Natural killer cell (primary cell): ENCODE data around the gene TMEM222. TPM values are rescaled to one million over a fixed set of nuclear protein-coding genes. Genes with fewer than 3 reads are reported as not detected.
A peak's percentile ranks its signal among the peaks of the same experiment; 100 is the strongest.

Experiments used
- ATAC-seq, 3 donors: fragments of 150-1000 bp in 2 of 3; fragments of 200-7000 bp in 1 of 3; cut with Tn5 transposase; 1 replicate in 1 of 3; 2 replicates in 2 of 3; pipeline ENCODE4 v1.10.0; 2021; ENCODE audit warnings: mild to moderate bottlenecking in 2 of 3, moderate library complexity in 2 of 3
- DNase-seq, 2 donors: peaks; one replicate each; pipeline versions ENCODE4 v3.0.0 to v3.0.0-alpha.2; 2013 to 2021; ENCODE audit warnings: mixed read lengths in 1 of 2
- H3K27ac ChIP-seq: one replicate; pipeline ENCODE4 v1.5.1; 2013; ENCODE audit warnings: mild to moderate bottlenecking, low read length
- H3K27me3 ChIP-seq: one replicate; pipeline ENCODE4 v1.6.1; 2013; ENCODE audit warnings: low read length; ENCODE audit not compliant: control insufficient read depth, insufficient read depth
- H3K36me3 ChIP-seq: one replicate; pipeline ENCODE4 v1.6.1; 2013; ENCODE audit warnings: low read length; ENCODE audit not compliant: control insufficient read depth, insufficient read depth
- H3K4me1 ChIP-seq: one replicate; pipeline ENCODE4 v1.6.1; 2013; ENCODE audit warnings: low read length; ENCODE audit not compliant: control insufficient read depth, insufficient read depth
- H3K4me3 ChIP-seq: one replicate; pipeline ENCODE4 v1.5.1; 2013; ENCODE audit warnings: low read length
- H3K9me3 ChIP-seq: one replicate; pipeline ENCODE4 v1.6.1; 2013; ENCODE audit warnings: low read length; ENCODE audit not compliant: control insufficient read depth, insufficient read depth
- H3K27ac Mint-ChIP-seq, 2 donors: one replicate each; pipeline ENCODE4 v1.8.0; 2022; ENCODE audit warnings: mild to moderate bottlenecking in 2 of 2, mixed read lengths in 2 of 2, moderate library complexity in 1 of 2
- H3K27me3 Mint-ChIP-seq, 2 donors: one replicate each; pipeline ENCODE4 v1.8.0; 2022; ENCODE audit warnings: low read depth in 2 of 2, mixed read lengths in 2 of 2
- H3K36me3 Mint-ChIP-seq: one replicate; pipeline ENCODE4 v1.8.0; 2022; ENCODE audit warnings: mixed read lengths
- H3K4me1 Mint-ChIP-seq, 2 donors: one replicate each; pipeline ENCODE4 v1.8.0; 2022; ENCODE audit warnings: mixed read lengths in 2 of 2
- H3K4me3 Mint-ChIP-seq: one replicate; pipeline ENCODE4 v1.8.0; 2022; ENCODE audit warnings: mild to moderate bottlenecking, moderate library complexity, mixed read lengths
- H3K9me3 Mint-ChIP-seq, 2 donors: one replicate each; pipeline ENCODE4 v1.8.0; 2022; ENCODE audit warnings: mixed read lengths in 2 of 2
- WGBS: methylation state at CpG from one replicate; pipeline ENCODE4 v1.1.7; 2013; ENCODE audit warnings: missing lambda C conversion rate; ENCODE audit not compliant: insufficient coverage; 5-methylcytosine and 5-hydroxymethylcytosine counted together
- intact Hi-C: fragments of 100-400 bp; cut with micrococcal nuclease; formaldehyde crosslinking; loops from one replicate; pipeline ENCODE4 v1.14.2; 2022
- total RNA-seq, 4 donors: library from RNA; stranded (reverse); fragments of 120-200 nt in 1 of 4; gene quantifications; one replicate each; pipeline versions ENCODE4 v1.2.3 to v1.2.4, GENCODE V29; 2013 to 2022
- TF ChIP-seq, protein P1 (sequence below): fragments of 200-600 bp; IDR thresholded peaks from one replicate; pipeline ENCODE4 v1.8.0; 2022; ENCODE audit warnings: antibody characterized with exemption

TMEM222 gene
- total RNA-seq, 3 donors from 2014 or later (not counting 1 experiment from before 2014, with no cell fraction given), result 34.9 to 41.2 (median 37.3) TPM

DNA sequence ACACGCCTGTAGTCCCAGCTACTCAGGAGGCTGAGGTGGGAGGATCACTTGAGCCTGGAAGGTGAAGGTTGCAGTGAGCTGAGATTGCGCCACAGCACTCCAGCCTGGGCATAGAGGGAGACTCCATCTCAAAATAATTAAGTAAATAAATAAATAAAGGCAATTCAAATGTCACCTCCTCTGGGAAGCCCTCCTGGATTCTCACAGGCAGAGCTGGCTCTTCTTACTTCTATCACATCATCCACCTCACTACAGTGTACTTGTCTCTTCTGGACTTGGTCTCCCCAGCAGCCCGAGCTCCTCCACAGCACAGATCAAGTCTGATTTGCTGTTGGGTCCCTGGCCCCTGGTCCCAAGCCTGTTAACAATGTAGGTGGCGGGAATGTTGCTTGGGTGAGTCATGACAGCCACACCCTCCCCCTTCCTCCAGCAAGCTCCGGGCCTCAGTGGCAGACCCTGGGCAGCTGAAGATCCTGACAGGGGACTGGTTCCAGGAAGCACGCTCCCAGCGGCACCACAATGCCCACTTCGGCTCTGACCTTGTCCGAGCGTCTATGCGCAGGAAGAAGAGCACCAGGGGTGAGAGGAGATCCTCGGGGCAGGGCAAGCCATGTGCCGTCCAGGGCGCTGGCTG is 25.1 kb downstream of the TMEM222 start:
- Mint-ChIP-seq H3K9me3 (no peaks in the 10 kb centered on the region), H3K36me3 (no peaks in the 10 kb centered on the region), H3K27ac (peak overlapping the region; percentile 31 to 68), H3K27me3 (no peaks in the 10 kb centered on the region), H3K4me3 (no peak overlapping the region), H3K4me1 (peaks cover 36 to 50% of the 10 kb centered on the region in 2 donors)
- DNase-seq (no peak), ATAC-seq (no peak)
- 95% methylated on average over 12 of the region's 14 CpGs for WGBS
- intact Hi-C loops, result loop anchor here (10.0 kb wide), 1 partner anchor 652 kb away; the partner anchor contains the start of gene ARID1A
- Histone ChIP-seq H3K4me1 (peaks cover 47% of the 10 kb centered on the region), H3K27ac (no peak overlapping the region), H3K27me3 (no peaks in the 10 kb centered on the region), H3K36me3 (peaks cover 40% of the 10 kb centered on the region), H3K9me3 (no peaks in the 10 kb centered on the region), H3K4me3 (no peak overlapping the region)
- TF ChIP-seq, protein P1, sequence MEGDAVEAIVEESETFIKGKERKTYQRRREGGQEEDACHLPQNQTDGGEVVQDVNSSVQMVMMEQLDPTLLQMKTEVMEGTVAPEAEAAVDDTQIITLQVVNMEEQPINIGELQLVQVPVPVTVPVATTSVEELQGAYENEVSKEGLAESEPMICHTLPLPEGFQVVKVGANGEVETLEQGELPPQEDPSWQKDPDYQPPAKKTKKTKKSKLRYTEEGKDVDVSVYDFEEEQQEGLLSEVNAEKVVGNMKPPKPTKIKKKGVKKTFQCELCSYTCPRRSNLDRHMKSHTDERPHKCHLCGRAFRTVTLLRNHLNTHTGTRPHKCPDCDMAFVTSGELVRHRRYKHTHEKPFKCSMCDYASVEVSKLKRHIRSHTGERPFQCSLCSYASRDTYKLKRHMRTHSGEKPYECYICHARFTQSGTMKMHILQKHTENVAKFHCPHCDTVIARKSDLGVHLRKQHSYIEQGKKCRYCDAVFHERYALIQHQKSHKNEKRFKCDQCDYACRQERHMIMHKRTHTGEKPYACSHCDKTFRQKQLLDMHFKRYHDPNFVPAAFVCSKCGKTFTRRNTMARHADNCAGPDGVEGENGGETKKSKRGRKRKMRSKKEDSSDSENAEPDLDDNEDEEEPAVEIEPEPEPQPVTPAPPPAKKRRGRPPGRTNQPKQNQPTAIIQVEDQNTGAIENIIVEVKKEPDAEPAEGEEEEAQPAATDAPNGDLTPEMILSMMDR, result no peak

DNA sequence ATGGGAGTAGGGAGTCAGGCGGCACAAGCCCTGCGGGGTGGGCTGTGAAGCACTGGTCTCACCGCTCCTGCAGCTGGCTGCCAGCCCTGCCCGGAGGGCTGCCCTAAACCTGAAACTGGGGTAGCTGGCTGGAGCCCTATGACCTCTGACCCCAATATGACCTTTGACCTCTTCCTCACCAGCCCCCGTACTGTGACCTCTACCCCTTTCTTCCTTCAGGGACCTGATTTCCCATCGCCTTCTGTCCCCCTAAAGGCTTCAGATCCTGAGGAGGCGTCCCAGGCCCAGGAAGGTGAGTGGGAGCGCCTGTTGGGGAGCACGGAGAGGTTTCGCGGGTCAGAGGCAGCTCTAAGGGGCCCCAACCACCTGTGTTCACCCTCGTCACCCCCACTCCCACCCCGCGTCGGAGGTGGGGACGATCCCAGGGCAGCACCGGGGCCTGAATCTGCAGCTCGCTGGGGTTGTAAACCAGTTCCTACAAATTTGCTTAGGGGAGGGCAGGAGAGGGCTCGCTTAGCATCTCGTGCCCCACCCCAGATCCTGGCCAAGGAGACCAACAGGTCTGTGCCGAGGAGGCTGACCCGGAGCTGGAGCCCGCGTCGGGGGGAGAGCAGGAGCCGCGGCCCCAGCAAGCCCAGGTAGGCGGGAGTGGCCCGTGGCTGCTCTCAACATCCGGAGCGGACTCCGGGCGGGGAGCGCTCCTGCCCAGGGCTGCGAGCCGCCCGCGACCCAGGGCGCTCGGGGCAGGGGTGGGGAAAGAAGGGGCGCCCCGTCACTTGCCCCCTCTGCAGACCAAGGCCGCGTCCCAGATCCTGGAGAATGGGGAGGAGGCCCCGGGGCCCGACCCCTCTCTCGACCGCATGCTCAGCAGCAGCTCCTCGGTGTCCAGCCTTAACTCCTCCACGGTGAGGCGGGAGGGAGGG is 27.2 kb downstream of the TMEM222 start:
- Mint-ChIP-seq H3K27me3 (no peaks in the 10 kb centered on the region), H3K9me3 (no peaks in the 10 kb centered on the region), H3K36me3 (no peaks in the 10 kb centered on the region), H3K4me1 (peaks cover 17 to 30% of the 10 kb centered on the region in 2 donors), H3K27ac (peak overlapping the region; percentile 46 to 73), H3K4me3 (peak overlapping the region; percentile 68)
- DNase-seq, result peak; percentile 50 to 57
- Histone ChIP-seq H3K27me3 (no peaks in the 10 kb centered on the region), H3K4me1 (peaks cover 30% of the 10 kb centered on the region), H3K36me3 (peaks cover 45% of the 10 kb centered on the region), H3K9me3 (no peaks in the 10 kb centered on the region), H3K27ac (no peak overlapping the region), H3K4me3 (no peak overlapping the region)
- ATAC-seq, result peak; percentile 73 to 90 (median 86)
- WGBS, result 65% methylated on average over 51 of the region's 51 CpGs
- intact Hi-C loops, result loop anchor here (1.0 to 10.0 kb wide), 2 partner anchors 8 to 654 kb away; partner anchors contain the start of gene ARID1A
- TF ChIP-seq, protein P1, result no peak

DNA sequence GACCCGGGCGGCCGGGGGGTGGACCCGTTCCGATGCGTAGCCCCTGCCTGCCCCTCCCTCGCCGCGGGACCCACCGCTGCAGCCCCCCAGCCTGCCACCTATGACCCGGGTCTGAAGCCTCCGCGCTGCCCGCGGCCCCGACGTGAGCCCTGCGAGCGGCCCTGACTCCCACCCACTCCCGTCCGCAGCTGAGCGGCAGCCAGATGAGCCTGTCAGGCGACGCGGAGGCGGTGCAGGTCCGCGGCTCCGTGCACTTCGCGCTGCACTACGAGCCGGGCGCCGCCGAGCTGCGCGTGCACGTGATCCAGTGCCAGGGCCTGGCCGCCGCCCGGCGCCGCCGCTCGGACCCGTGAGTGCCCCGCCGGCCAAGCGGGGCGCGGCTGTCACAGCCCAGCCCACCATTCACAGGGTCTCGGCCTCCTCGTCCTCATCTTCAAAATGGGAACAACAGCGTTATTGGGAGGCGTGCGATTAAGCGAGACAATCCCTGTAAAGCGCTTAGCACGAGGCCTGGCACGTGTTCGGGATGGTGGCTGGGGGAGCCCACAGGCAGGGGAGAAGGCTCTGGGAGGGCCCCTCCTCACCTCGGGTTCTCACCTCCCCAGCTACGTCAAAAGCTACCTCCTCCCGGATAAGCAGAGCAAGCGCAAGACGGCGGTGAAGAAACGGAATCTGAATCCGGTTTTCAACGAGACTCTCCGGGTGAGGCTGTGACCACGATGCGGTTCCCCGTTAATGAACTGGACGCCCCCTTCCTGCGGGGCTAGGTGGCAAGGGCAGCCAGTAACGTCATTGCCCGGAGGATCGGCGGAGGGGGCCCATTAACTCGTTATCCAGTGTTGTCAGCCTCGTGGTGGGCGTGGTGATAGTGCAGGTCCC is 28.1 kb downstream of the TMEM222 start:
- Mint-ChIP-seq H3K4me1 (peaks cover 17 to 27% of the 10 kb centered on the region in 2 donors), H3K27ac (no peak overlapping the region), H3K4me3 (no peak overlapping the region), H3K27me3 (no peaks in the 10 kb centered on the region), H3K36me3 (no peaks in the 10 kb centered on the region), H3K9me3 (no peaks in the 10 kb centered on the region)
- H3K27me3 ChIP-seq, result no peaks in the 10 kb centered on the region
- H3K27ac ChIP-seq, result no peak overlapping the region
- intact Hi-C loops, result loop anchor here (1.0 to 10.0 kb wide), 2 partner anchors 9 to 655 kb away; partner anchors contain the start of gene ARID1A
- H3K4me3 ChIP-seq, result no peak overlapping the region
- H3K4me1 ChIP-seq, result peaks cover 22% of the 10 kb centered on the region
- H3K9me3 ChIP-seq, result no peaks in the 10 kb centered on the region
- TF ChIP-seq, protein P1, result no peak
- H3K36me3 ChIP-seq, result peaks cover 45% of the 10 kb centered on the region
- WGBS, result 89% methylated on average over 84 of the region's 84 CpGs
- DNase-seq (peak in 1 of 2 donors; percentile 34), ATAC-seq (peak; percentile 70 to 81 (median 76))
